Measurements from ENCODE around the gene UNC45A. TPM values are rescaled to one million over a fixed set of nuclear protein-coding genes. Genes with fewer than 3 reads are reported as not detected.

Gene UNC45A
- total and polyA plus RNA-seq, 2 of the 4 experiments (the other 2 are of a cell fraction) = 68.9 to 100 TPM

DNA sequence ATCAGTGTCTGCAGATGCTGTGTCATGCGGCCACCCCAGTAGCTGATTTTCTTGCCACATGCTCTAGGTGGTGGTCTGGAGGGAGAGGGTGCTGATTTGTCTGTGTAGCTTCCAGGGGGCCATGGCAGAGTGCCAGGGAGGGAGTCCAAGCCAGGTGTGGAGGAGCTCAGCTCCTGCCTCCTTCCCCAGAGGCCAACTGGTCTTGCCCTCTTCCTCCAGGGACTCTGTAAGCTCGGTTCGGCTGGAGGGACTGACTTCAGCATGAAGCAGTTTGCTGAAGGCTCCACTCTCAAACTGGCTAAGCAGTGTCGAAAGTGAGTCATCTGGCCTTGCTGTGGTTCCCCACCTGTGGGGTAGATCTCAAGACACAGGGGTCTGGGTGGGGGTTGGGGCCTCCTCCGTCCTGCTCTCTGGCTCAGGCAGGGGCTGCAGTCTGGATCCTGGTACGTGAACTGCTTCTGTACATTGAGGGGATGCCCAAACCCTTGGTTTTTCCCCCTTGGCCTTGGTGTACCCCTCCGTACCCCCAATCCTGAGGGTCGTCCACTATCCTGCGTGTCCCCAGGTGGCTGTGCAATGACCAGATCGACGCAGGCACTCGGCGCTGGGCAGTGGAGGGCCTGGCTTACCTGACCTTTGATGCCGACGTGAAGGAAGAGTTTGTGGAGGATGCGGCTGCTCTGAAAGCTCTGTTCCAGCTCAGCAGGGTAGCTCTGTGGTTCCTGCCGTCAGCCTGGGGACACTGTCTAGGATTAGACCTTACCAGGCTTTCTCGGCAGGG lies 12.7 kb downstream of the UNC45A start:
- H2AK5ac ChIP-seq (ENCODE audit: low read depth, low read length) = no peak overlapping the region
- ATAC-seq (ENCODE audit: low read depth) = no peak
- H3K4me2 ChIP-seq (ENCODE audit: low read depth, low read length) = no peak overlapping the region
- peaks cover 4% of the 10 kb centered on the region; the same call in 1 of the 2 replicates for H4K20me1 ChIP-seq (ENCODE audit: insufficient read depth, low read length)
- H3K14ac ChIP-seq (replicated peaks; ENCODE audit: low read depth, low read length) = no peak overlapping the region
- H3K79me1 ChIP-seq (ENCODE audit: low read depth in 1 of 2, low read length in 2 of 2) = no peaks in the 10 kb centered on the region; a peak in 2 of 4 replicates
- H2BK5ac ChIP-seq (ENCODE audit: low read depth, low read length, poor library complexity, severe bottlenecking) = no peak overlapping the region
- no peak overlapping the region for H3K18ac ChIP-seq (ENCODE audit: low read depth, low read length)
- dilution Hi-C loops (cut with HindIII; ENCODE audit: low sequenced_read_pairs, unreplicated experiment) (no loop called here), intact Hi-C loops (cut with micrococcal nuclease) (no loop called here), in situ Hi-C loops (cut with MboI; ENCODE audit: low sequenced_read_pairs) (no loop called here)
- POLR2A ChIA-PET (ENCODE audit: unreplicated experiment) = no interaction called here
- no TSS peak for BruUV-seq (replicated peaks)
- no peak overlapping the region for H2BK120ac ChIP-seq (ENCODE audit: low read depth, low read length)
- H4K5ac ChIP-seq (ENCODE audit: low read depth, low read length) = no peak overlapping the region
- no peak overlapping the region for H4K91ac ChIP-seq (ENCODE audit: insufficient read depth, low read depth, low read length)
- no peak overlapping the region for H2AK9ac ChIP-seq (replicated peaks; ENCODE audit: low read depth, low read length, poor library complexity)
- H2BK15ac ChIP-seq (ENCODE audit: low read depth, low read length) = no peak overlapping the region
- H4K8ac ChIP-seq (ENCODE audit: low read depth in 2 of 2, low read length in 2 of 2) = no peak overlapping the region
- H3K9me1 ChIP-seq (ENCODE audit: insufficient read depth, low read length) = no peaks in the 10 kb centered on the region
- H3K27ac ChIP-seq (ENCODE audit: insufficient read depth, low read length) = no peak overlapping the region
- CTCF ChIA-PET = interaction anchor here (2.3 kb wide), 1 partner anchor 13 kb away, joined by 8 read pairs; the partner anchor contains the start of gene UNC45A
- peaks cover 76% of the 10 kb centered on the region for H3K36me3 ChIP-seq (ENCODE audit: control insufficient read depth, insufficient read depth, low read length)
- H3K4me3 ChIP-seq (ENCODE audit: insufficient read depth, low read depth, low read length) = no peak overlapping the region
- H3K4ac ChIP-seq (ENCODE audit: low read depth, low read length) = no peak overlapping the region
- no peak overlapping the region for H3K9ac ChIP-seq (ENCODE audit: low read depth, low read length)
- H2BK20ac ChIP-seq (ENCODE audit: low read depth, low read length) = no peak overlapping the region
- H3K27me3 ChIP-seq (ENCODE audit: control insufficient read depth, insufficient read depth, low read length) = no peaks in the 10 kb centered on the region
- no peak overlapping the region for H3K56ac ChIP-seq (ENCODE audit: extremely low read depth, insufficient read depth, low read length)
- H3K23ac ChIP-seq (ENCODE audit: low read depth, low read length) = no peak overlapping the region
- no peak overlapping the region for H2AFZ ChIP-seq (replicated peaks; ENCODE audit: low read length, poor library complexity)
- no peaks in the 10 kb centered on the region for H3K9me3 ChIP-seq (ENCODE audit: control insufficient read depth, insufficient read depth, low read length)
- no peaks in the 10 kb centered on the region for H3K4me1 ChIP-seq (ENCODE audit: control insufficient read depth, insufficient read depth, low read length)
- no peak for DNase-seq
- 100% methylated on average over 9 of the region's 18 CpGs; no CpG with 5 or more reads in 1 of the 2 experiments for WGBS, 2 experiments (ENCODE audit: extremely low coverage in 2 of 2, insufficient read length in 1 of 2)
- TF ChIP-seq NFE2L2 (IDR thresholded peaks at IDR 0.05; ENCODE audit: low read depth, low read length) (no peak), SMC3 (IDR thresholded peaks at IDR 0.05; ENCODE audit: low read depth, low read length) (no peak), MAZ (IDR thresholded peaks at IDR 0.05; ENCODE audit: borderline replicate concordance, low read depth, low read length) (no peak), POLR2A (IDR thresholded peaks at IDR 0.05; ENCODE audit: low read depth, low read length) (no peak), MAFK (IDR thresholded peaks at IDR 0.05; ENCODE audit: low read depth, low read length) (no peak), CEBPB (IDR thresholded peaks at IDR 0.05; ENCODE audit: low read depth, low read length) (no peak), MXI1 (IDR thresholded peaks at IDR 0.05; ENCODE audit: borderline replicate concordance, low read depth, low read length) (no peak), RFX5 (IDR thresholded peaks at IDR 0.05; ENCODE audit: low read depth, low read length) (no peak), RCOR1 (IDR thresholded peaks at IDR 0.05; ENCODE audit: insufficient replicate concordance, low read length) (no peak), RAD21 (IDR thresholded peaks at IDR 0.05; ENCODE audit: low read length) (no peak), CHD1 (IDR thresholded peaks at IDR 0.05; ENCODE audit: low read depth, low read length) (no peak), BHLHE40 (IDR thresholded peaks at IDR 0.05; ENCODE audit: low read depth, low read length) (no peak), FOS (IDR thresholded peaks at IDR 0.05; ENCODE audit: low read depth, low read length) (no peak)
- TF ChIP-seq, protein P1, sequence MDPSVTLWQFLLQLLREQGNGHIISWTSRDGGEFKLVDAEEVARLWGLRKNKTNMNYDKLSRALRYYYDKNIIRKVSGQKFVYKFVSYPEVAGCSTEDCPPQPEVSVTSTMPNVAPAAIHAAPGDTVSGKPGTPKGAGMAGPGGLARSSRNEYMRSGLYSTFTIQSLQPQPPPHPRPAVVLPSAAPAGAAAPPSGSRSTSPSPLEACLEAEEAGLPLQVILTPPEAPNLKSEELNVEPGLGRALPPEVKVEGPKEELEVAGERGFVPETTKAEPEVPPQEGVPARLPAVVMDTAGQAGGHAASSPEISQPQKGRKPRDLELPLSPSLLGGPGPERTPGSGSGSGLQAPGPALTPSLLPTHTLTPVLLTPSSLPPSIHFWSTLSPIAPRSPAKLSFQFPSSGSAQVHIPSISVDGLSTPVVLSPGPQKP (IDR thresholded peaks at IDR 0.05; ENCODE audit: borderline replicate concordance, low read depth, low read length) = no peak
- TF ChIP-seq, protein P2, sequence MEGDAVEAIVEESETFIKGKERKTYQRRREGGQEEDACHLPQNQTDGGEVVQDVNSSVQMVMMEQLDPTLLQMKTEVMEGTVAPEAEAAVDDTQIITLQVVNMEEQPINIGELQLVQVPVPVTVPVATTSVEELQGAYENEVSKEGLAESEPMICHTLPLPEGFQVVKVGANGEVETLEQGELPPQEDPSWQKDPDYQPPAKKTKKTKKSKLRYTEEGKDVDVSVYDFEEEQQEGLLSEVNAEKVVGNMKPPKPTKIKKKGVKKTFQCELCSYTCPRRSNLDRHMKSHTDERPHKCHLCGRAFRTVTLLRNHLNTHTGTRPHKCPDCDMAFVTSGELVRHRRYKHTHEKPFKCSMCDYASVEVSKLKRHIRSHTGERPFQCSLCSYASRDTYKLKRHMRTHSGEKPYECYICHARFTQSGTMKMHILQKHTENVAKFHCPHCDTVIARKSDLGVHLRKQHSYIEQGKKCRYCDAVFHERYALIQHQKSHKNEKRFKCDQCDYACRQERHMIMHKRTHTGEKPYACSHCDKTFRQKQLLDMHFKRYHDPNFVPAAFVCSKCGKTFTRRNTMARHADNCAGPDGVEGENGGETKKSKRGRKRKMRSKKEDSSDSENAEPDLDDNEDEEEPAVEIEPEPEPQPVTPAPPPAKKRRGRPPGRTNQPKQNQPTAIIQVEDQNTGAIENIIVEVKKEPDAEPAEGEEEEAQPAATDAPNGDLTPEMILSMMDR (conservative IDR thresholded peaks at IDR 0.05; ENCODE audit: low read depth, low read length) = no peak

Measured in IMR-90 (cell line).